HG02759 (cell line): ENCODE measurements around the gene ASB13.
"Not testable (repeated sequence)": the region's sequence is repeated elsewhere in the genome, so short reads cannot be mapped to it uniquely, and the experiment has no call there.

Experiments used
- ATAC-seq: cut with Tn5 transposase; IDR thresholded peaks from one replicate; pipeline ENCODE4 v1.9.1; 2021; ENCODE audit warnings: mild to moderate bottlenecking, moderate library complexity; ENCODE audit not compliant: unreplicated experiment

The ASB13 gene

DNA sequence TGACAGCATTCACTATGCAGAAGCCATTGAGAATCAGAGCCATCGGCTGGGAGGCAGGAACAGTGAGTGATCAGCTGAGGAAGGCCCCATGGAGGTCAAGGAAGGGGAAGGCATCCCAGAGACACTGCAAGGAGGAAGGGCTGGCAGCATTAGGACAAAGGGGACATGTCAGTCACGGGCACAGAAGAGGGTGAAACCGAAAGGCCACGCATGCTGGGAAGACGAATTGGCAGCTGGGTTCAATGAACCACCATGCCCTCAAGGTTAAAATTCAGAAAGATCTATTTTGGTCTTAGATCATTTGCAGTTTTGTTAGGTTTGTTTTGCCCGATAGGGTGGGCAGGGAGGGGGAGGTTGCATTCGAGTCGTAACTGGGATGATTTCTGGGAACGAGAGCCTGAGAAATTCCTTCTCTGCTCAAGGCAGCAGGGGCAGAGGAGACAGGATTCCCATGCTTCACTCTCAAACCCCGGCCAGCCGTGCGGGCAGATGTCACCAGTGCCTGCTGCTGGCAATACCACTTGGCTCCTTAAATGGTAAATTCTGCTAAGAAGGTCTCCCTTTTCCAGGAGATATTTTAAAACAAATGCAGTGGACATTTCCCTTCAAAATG is 57.7 kb downstream of the ASB13 start:
- ATAC-seq, result no peak

DNA sequence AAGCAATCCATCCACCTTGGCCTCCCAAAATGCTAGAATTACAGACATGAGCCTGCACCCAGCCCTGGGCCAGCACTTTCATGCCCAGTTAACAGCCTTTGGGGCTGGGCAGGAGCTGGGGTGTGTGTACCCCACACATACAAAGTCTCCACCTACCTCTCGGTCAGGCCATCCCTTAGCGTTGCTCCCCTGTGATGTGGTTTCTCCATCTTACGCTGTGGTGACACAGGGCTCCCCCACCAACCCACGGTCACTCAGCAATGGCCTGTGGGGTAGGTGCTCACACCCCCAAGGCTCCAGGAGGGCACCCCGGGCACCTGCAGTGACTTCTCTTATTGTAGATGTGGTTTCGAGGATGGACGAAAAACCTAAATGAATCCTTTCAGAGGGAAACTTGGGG is 58.8 kb downstream of the ASB13 start:
- no peak for ATAC-seq

DNA sequence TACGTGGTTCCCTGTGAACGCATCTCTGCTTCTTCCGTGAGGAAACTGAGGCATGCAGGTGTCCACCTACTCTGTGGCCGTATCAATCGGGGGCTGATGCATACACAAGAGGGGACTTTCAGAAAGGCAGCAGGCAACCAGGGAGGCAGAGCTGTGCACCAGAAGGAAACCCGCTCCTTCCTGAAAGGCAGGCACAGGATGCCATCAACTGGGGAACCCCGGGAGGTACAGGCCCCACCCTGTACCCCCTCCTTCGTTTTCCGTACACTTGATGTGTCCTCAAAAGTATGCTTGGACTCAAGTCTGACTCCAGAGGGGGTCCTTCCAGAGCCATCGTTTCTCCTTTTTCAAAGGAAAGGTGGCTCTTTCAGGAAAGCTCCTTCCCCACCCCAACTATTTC is 59.5 kb downstream of the ASB13 start:
- ATAC-seq, result no peak

DNA sequence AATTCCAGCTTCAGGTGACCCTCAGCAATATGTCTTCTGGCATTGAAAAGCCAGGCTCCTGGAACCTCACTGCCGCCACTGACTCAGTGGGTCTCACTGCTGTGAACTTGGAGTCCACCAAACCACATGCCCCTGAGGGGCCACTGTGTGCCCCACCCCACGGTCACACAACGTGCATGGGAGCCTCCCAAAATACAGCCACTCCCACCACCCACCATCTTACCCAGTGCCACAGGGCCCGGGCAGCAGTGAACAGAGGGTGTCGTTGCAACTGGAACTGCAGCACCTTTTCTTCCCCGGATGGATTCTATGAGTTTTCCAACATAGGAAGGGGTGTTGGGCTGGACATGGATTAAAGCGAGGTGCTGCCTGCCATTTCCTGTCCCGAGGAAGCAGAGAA is 60.1 kb downstream of the ASB13 start:
- ATAC-seq, result no peak

DNA sequence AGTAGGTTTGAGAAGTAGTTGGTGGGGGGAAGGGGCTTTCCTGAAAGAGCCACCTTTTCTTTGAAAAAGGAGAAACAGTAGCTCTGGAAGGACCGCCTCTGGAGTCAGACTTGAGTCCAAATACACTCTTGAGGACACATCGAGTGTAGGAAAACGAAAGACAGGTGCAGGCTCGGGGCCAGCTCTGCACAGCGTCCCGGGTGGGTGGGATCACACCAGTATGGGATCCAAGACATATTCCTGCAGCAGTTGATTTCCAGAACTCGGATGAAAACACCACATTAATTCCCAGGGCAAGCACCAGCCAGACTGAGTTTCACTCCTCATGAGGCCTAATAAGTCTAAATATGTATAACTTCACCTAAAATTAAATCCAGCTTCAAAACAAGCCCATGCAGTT is 61.4 kb downstream of the ASB13 start:
- no peak for ATAC-seq

DNA sequence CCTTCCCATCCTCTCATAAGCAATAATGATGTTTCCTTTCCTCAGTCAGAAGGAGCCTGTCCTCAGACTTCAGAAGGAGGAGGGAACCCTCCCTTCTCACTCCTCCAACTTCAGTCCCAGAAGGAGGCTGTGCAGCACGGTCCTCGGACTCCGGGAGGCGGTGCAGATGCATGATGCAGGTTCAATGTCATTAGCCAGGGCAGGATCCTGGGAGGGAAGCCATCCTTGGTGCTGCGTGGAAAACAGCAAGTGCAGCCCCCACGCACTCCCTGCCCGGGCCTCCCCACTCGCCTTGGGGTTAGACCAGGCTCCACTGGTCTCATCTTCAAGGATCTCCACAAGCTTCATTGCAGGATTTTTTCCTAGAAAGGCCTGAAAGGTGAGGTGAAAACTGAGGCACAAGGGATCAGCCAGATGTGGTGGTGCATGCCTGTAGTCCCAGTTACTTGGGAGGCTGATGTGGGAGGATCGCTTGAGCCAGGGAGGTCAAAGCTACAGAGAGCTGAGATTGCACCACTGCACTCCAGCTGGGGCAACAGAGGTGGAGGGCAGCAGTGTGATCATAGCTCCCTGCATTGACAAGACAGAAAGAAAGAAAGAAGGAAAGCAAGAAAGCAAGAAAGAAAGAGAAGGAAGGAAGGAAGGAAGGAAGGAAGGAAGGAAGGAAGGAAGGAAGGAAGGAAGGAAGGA is 62.0 kb downstream of the ASB13 start:
- no peak for ATAC-seq

DNA sequence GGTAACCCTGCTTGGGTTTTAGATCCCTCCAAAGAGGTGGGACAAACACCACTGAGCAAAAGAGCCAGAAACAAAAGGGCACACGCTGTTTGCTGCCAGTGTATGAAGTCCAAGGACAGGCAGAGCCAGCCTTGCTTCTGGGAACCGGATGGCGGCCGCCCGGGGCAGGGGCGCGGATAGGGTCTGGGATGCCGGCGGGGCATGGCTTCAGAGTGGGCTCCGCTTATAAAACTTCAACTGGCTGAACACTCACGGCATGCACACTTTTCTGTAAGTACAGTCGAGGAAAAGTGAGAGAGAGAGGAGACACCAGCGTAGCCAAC is 62.6 kb downstream of the ASB13 start:
- ATAC-seq, result no peak

DNA sequence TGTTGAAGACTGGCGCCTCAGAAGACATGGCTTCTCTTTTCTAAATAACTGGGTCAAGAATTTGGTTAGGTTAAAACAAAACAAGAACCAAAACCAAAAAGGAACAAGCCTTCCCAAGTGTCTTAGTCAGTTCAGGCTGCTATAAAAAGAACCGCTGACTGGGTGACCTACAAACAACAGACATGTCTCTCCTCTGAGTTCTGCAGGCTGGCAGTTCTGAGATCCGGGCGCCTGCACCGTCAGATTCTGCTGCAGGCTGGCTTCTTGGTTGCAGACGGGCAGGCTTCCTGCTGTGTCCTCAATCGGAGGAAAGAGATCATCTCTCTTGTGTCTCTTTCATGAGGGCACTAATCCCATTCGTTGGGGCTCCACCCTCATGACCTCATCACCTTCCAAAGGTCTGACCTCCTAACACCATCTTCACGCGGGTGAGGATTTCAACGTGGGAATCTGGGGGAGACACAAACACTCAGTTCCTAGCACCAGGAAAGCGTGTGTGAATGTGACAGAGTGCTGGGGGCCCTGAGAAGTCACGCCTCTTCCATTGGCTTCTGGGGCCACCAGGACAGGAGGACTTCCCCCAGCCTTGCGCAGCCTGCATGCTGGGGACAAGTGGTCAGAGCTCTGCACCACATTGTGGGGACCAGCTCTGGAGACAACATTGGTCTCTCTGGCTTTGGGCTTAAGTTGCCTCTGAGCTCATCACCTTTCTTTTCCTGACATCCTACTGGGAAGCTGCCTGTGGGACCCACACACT is 63.1 kb downstream of the ASB13 start:
- no peak for ATAC-seq

DNA sequence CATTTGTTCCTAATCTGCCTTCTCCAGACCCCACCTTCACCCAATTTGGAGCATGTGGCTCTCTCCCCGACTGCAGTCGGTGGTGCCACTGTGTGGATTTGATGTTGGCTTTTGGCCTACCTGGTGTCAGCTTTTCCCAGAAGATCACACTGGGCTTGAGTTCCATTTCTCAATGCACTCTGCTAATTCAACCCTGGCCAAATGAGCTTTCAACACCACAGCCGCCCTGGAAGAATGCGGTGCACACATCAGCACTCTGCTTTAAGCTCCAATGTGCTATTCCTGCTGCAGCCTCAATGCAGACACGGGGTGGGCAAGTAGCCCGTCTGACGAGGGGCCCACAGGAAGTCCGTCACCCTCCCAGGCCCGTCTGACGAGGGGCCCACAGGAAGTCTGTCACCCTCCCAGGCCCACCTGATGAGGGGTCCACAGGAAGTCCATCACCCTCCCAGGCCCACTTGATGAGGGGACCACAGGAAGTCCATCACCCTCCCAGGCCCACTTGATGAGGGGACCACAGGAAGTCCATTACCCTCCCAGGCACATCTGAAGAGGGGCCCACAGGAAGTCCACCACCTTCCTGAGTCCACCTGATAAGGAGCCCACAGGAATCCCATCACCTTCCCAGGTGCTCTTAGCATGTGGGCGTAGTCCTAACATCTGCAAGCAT is 64.4 kb downstream of the ASB13 start:
- no peak for ATAC-seq

DNA sequence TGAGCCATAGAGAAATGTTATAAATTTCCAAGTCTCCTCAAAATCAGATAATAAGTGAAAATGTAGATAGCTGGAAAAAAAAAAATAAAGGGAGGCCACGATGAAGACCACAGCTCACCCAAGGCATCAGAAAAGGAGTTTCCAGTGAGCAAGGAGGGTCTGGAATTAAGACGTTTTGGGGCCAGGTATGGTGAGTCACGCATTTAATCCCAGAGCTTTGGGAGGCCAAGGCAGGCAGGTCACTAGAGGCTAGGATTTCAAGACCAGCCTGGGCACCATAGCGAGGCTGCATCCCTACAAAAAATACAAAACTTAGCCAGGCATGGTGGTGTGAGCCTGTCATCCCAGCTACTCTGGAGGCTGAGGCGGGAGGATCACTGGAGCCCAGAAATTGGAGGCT is 65.5 kb downstream of the ASB13 start:
- no peak for ATAC-seq

DNA sequence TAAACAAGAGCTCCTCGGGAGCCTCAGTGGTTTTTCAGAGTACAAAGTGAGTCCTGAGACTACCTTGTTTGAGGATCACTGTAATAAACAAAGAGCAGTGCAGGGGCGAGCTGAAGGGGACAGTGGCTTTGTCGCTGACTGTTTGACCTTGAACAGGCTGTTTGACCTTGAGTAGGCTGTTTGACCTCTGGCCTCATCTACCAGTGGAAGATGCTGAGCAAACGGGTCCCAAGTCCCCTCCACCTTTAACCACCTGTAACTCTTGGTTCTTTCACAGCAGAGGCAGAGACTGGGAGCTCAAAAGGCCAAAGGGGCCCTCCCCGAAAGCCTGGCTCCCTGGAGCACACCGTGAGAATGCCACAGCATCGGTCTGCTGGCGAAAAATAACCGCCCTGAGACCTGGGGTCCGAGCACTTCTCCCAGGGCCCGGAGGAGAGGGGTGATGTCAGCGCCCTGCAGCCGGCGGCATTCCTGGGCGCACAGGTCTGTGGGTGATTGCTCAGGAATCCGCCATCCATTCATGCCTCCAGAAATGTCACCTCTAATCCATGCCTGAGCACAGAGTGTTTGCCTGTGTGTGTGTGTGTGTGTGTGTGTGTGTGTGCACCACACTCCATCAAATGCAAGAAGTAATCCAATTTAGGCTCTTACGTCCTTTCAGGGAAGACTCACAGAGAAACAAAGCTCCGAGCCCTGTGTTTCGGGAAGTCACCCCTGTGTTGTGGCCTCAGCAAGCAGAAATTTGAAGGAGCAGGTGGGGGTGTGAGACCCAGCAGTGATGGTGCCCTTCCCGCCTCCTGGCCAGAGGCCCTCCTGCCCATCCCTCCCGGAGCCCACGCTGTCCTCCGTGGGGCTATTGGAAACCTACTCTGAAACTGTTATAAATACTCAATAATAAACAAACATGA is 66.5 kb downstream of the ASB13 start:
- no peak for ATAC-seq

DNA sequence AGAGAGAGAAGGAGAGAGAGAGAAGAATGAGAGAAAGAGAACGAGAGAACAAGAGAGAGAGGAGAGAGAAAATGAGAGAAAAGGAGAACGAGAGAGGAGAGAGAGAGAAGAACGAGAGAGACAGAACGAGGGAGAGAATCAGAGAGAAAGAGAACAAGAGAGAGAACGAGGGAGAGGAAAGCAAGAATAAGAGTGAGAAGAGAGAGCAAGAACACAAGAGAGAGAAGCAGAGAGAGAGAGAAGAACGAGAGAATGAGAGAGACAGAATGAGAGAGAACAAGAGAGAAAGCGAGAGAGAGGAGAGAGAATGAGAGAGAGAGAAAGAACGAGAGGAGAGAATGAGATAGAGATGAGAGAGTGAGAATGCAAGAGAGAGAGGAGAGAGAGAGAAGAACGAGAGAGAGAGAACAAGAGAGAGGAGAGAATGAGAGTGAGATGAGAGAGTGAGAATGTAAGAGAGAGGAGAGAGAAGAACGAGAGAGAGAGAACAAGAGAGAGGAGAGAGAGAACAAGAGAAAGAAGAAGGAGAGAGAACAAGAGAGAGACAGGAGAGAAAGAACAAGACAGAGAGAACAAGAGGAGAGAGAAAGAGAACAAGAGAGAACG is 68.2 kb downstream of the ASB13 start:
- no peak for ATAC-seq

DNA sequence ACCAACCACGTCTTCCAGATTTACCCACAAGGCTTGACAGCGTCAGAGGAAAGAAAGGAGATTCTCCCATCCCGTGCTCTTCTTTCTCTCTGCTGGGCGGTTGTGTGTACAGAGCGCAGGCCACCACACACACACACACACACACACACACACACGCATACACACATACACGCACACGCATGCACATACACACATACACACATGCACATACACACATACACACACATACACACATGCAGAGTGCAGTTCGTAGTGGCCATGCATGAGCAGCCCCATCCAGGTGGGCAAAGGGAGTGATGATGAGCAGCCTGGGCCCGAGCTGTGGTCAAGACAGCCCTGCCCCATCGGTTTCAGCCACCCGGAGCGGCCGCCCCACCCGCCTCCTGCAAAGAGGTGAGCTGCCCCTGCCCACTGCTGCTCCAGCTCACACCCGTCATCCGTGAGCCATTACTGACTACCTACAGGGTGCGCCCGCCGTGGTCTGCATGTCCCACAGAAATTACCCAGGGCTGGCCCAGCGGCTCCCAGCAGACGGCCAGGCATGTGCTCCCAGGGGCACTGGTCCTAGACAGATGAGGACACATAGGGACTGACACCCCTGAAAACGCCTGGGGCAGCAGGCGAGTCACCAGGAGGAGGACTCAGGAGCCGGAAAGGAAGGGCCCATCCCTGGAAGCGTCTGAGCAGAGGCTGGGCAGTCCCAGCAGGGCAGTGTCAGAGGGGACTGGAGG is 69.6 kb downstream of the ASB13 start:
- ATAC-seq, result no peak

DNA sequence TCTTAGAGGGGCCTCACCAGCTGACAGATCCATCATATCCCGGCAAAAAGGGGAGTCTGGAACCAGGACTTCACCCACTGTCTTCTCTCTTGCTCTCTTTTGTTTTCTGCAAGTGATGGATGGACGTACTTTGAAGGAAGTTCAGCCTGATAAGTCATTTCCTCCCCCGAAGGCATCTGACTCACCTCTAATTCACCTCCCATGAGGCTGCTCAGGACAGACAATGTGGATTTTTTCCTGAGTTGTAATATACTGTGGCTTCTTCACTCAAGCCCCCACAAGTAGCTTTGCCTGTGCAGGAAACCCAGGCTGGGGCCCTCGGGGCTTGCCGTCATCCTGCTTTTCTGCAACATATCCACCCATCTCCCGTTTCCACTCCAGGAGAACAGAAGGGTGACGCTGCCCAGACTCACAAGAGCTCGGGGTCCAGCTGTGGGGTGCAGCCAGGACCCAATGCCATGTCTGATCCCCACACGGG is 70.4 kb downstream of the ASB13 start:
- no peak for ATAC-seq

DNA sequence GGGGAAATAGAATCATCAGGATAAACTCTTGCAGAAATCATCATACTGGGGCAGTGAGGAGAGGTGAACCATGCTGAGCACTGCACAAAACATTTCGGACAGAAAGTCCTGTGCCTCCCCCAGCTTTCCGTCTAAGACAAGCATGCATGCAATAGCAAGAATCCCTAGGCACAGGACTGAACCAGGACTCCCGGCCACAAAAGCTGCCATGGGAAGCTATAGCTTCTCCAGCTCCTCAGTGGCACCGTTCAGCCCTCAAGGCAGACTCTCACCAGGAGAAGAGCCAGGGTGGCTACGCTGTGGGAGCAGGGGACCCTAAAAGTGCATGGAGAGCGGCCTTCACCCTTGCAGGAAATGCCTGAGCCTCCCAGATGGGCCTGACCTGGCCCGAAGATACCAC is 70.8 kb downstream of the ASB13 start:
- ATAC-seq, result no peak

DNA sequence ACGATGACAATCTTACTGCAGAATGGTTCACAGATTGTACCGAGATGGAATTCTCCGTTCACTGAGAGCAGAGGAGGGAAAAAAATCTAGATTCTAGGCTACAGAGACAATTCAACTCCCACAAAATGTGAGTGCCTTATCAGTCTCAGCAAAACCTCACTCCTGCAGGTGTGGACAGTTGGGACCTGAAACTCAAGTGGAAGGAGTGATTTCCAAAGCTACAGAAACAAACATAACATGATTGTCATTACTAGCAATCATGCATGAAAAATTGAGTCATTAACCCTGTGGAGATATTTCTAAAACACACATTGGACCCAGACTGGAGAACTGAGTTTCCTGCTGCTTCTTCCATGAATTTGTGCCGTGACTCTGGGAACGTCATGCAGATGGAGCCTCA is 71.3 kb downstream of the ASB13 start:
- ATAC-seq, result no peak

DNA sequence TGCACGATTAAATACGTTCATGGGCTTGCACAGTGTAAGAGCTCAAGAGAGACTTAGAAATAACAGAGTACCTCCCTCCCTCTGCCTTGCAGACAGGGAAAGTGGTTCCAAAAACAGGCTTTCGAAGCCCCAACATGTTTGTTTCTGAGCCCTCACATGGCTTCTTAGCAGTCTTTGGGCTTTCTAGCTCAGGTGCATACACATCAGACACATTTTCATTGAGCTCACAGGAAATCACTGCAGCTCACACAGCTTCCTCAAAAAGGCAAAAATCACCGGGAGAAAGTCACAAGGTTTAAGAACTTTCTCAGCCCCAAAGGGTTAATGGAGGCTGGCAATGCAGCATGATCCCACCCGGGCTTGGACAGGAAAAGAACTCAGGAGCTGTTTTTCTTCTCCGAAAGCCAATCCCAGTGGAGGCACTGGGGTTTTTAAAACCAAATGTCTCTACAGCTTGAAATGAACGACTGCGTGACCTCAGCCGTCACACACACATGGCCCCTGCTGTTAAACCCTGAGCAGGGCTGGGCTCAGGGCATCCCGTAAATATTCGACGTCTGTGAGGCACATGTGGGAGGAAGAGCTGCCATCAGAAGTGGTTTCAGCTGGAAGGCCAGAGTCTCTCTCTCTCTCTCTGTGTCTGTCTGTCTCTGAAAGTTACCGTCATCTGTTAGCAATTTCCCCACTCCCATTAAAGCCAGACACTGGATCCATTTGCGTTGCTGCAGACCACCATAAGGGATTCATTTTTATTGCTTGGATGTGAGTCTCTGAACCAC is 71.9 kb downstream of the ASB13 start:
- no peak for ATAC-seq

DNA sequence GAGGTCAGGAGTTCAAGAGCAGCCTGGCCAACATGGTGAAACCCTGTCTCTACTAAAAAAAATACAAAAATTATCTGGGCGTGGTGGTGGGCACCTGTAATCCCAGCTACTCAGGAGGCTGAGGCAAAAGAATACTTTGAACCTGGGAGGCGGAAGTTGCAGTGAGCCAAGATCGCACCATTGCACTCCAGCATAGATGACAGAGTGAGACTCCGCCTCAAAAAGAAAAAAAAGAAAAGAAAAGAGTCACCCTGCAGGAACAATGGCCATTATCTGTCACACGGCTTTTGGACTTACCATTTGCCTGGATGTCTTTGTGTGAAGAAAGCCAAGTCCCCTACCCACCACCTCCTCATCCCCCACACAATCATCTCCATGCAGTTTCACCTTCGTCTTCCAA is 73.0 kb downstream of the ASB13 start:
- ATAC-seq, result not testable (repeated sequence)

DNA sequence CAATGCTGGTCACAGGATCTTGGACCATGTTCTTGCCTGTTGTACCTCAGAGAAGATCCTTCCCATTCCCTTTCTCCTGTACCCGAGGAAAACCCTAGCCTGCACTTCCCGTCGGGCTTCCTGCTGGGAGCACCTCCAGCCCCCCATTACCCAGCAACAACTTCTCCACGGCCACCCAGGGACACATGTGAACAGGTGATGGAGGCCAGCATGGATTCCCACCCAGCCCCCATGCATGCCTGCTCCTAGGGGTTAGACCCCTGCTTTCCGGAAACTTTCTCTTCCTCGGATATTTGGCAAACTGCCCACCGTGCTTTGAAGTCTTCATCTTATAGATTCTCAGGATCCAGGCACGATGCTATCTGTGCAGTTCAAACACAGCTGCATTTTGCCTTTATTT is 74.3 kb downstream of the ASB13 start:
- no peak for ATAC-seq
